ENCODE results near the gene NBEA.
"Not testable (repeated sequence)": the region's sequence is repeated elsewhere in the genome, so short reads cannot be mapped to it uniquely, and the experiment has no call there.

NBEA gene

DNA sequence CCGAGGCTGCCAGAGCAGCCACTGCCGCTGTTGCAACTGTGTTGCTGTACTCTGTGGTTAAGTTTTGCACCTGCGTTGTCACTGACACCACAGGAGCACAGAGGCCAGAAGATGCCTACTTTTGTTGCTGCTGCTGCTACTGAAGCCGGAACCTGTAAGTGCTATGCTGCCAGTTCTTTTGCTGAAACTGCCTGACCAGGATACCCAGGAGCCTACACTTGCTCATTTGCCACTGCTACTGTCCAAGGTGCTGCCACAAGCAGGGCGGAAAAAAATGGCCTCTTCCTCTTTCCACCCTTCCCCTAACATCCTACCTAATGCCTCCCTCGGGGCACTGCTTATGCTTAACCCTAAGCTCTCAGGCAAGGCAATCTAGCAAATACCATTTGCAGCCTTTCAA is 29.0 kb upstream of the NBEA start:
- Histone ChIP-seq H3K4me3 (replicated peaks; ENCODE audit: insufficient read depth, low read length) (no peak overlapping the region), H3K27me3 (ENCODE audit: insufficient read depth, poor library complexity, severe bottlenecking) (no peaks in the 10 kb centered on the region), H3K27ac (replicated peaks) (no peak overlapping the region)
- TF ChIP-seq, protein P1, sequence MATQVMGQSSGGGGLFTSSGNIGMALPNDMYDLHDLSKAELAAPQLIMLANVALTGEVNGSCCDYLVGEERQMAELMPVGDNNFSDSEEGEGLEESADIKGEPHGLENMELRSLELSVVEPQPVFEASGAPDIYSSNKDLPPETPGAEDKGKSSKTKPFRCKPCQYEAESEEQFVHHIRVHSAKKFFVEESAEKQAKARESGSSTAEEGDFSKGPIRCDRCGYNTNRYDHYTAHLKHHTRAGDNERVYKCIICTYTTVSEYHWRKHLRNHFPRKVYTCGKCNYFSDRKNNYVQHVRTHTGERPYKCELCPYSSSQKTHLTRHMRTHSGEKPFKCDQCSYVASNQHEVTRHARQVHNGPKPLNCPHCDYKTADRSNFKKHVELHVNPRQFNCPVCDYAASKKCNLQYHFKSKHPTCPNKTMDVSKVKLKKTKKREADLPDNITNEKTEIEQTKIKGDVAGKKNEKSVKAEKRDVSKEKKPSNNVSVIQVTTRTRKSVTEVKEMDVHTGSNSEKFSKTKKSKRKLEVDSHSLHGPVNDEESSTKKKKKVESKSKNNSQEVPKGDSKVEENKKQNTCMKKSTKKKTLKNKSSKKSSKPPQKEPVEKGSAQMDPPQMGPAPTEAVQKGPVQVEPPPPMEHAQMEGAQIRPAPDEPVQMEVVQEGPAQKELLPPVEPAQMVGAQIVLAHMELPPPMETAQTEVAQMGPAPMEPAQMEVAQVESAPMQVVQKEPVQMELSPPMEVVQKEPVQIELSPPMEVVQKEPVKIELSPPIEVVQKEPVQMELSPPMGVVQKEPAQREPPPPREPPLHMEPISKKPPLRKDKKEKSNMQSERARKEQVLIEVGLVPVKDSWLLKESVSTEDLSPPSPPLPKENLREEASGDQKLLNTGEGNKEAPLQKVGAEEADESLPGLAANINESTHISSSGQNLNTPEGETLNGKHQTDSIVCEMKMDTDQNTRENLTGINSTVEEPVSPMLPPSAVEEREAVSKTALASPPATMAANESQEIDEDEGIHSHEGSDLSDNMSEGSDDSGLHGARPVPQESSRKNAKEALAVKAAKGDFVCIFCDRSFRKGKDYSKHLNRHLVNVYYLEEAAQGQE (IDR thresholded peaks at IDR 0.05; ENCODE audit: insufficient replicate concordance, low read depth) = peak; percentile 95
- TF ChIP-seq GABPA (IDR thresholded peaks at IDR 0.05; ENCODE audit: low read depth) = no peak
- TF ChIP-seq SPI1 (IDR thresholded peaks at IDR 0.05; ENCODE audit: borderline replicate concordance, low read depth) = peak; percentile 70
- peak in 1 of 2 experiments; percentile 24 for DNase-seq (ENCODE audit: low read depth in 1 of 2, low spot score in 1 of 2)

DNA sequence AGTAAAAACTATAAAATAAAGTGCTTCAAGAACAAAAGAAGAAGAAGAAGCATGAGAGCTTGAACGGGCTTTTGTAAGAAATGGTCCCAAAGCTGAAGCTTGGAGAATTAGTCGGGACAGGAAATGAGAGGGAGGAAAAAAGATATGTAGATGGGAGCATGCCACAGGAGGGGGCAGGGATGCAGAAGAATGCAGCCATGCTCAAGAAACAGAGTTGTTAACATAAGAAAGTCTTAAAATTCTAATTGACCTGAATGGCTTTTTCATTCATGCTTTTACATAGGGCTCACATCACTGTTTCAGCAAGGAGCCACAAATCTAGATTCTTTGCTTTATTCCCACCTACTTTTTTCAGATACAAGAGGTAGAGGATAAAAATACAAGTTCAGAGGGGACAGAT is 27.7 kb upstream of the NBEA start:
- Histone ChIP-seq H3K27ac (replicated peaks) (no peak overlapping the region), H3K4me3 (replicated peaks; ENCODE audit: insufficient read depth, low read length) (no peak overlapping the region), H3K27me3 (ENCODE audit: insufficient read depth, poor library complexity, severe bottlenecking) (no peaks in the 10 kb centered on the region)
- TF ChIP-seq GABPA (IDR thresholded peaks at IDR 0.05; ENCODE audit: low read depth) (no peak), POLR2AphosphoS5 (IDR thresholded peaks at IDR 0.05; ENCODE audit: low read depth) (no peak), SPI1 (IDR thresholded peaks at IDR 0.05; ENCODE audit: borderline replicate concordance, low read depth) (no peak)
- TF ChIP-seq, protein P2, sequence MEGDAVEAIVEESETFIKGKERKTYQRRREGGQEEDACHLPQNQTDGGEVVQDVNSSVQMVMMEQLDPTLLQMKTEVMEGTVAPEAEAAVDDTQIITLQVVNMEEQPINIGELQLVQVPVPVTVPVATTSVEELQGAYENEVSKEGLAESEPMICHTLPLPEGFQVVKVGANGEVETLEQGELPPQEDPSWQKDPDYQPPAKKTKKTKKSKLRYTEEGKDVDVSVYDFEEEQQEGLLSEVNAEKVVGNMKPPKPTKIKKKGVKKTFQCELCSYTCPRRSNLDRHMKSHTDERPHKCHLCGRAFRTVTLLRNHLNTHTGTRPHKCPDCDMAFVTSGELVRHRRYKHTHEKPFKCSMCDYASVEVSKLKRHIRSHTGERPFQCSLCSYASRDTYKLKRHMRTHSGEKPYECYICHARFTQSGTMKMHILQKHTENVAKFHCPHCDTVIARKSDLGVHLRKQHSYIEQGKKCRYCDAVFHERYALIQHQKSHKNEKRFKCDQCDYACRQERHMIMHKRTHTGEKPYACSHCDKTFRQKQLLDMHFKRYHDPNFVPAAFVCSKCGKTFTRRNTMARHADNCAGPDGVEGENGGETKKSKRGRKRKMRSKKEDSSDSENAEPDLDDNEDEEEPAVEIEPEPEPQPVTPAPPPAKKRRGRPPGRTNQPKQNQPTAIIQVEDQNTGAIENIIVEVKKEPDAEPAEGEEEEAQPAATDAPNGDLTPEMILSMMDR (IDR thresholded peaks at IDR 0.05; ENCODE audit: insufficient read depth, low read length) = no peak
- TF ChIP-seq, protein P1 (IDR thresholded peaks at IDR 0.05; ENCODE audit: insufficient replicate concordance, low read depth) = no peak
- DNase-seq (ENCODE audit: low read depth in 1 of 2, low spot score in 1 of 2) = no peak

DNA sequence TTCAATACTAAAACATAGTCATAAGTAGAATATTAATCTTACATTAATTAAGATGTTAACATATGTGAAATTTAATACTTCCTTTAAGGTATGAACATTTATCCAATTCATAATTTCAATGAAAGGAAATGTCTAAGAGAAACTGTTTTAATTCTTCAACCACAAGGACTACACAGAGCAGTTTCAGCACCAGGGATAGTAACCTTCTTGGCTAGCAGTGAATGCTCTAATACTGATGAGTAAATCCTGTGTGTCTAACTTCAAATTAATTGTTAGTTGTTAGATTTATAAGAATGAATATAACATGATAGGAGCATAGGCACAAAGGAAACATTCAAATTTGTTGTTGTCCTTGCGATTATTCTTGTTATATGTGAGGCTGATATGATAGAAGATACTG is 15.6 kb upstream of the NBEA start:
- no peak for TF ChIP-seq POLR2AphosphoS5 (IDR thresholded peaks at IDR 0.05; ENCODE audit: low read depth)
- TF ChIP-seq, protein P1 (IDR thresholded peaks at IDR 0.05; ENCODE audit: insufficient replicate concordance, low read depth) = peak; percentile 92
- no peak for DNase-seq (ENCODE audit: low read depth in 1 of 2, low spot score in 1 of 2)

DNA sequence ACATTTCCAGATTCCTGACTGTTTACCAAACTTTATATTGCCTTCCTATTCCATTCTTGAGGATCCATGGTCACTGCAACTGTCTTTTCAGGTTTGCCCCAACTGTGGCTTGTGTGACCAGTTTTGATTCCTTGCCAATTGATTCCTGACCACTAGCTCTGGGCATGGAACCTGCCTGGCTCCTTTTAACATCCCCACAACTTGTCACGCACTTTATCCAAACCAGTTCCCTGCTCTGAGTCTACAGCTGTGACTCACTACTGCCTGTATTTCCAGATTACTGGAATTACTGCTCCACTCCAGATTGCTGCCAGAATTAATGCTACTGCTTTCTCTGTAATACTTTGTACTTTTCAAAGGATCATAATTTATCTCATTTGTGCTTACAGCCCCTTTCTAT is 13.4 kb upstream of the NBEA start:
- DNase-seq (ENCODE audit: low read depth in 1 of 2, low spot score in 1 of 2); H3K27ac ChIP-seq (replicated peaks); H3K4me3 ChIP-seq (replicated peaks; ENCODE audit: insufficient read depth, low read length); H3K27me3 ChIP-seq (ENCODE audit: insufficient read depth, poor library complexity, severe bottlenecking): not testable (repeated sequence)

More for the DNA sequence above, 15.6 kb upstream of the NBEA start:
- no peak overlapping the region for H3K27ac ChIP-seq (replicated peaks)
- no peaks in the 10 kb centered on the region for H3K27me3 ChIP-seq (ENCODE audit: insufficient read depth, poor library complexity, severe bottlenecking)
- no peak overlapping the region for H3K4me3 ChIP-seq (replicated peaks; ENCODE audit: insufficient read depth, low read length)

DNA sequence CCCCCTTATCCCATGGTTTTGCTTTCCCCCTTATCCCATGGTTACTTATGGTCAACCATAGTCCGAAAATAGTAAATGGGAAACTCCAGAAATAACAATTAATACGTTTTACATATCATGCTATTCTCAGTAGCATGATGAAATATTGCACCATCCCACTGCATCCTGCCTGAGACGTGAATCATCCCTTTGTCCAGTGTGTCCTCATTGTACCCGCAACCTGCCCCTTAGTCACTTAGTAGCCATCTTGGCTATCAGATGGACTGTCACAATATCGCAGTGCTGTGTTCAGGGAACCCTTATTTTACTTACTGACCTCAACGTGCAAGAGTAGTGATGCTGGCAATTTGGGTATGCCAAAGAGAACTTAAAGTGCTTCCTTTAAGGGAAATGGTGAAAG is 10.5 kb upstream of the NBEA start:
- TF ChIP-seq, protein P2 (IDR thresholded peaks at IDR 0.05; ENCODE audit: insufficient read depth, low read length) = no peak
- TF ChIP-seq SPI1 (IDR thresholded peaks at IDR 0.05; ENCODE audit: borderline replicate concordance, low read depth) (no peak), GABPA (IDR thresholded peaks at IDR 0.05; ENCODE audit: low read depth) (no peak), POLR2AphosphoS5 (IDR thresholded peaks at IDR 0.05; ENCODE audit: low read depth) (no peak)
- TF ChIP-seq, protein P1 (IDR thresholded peaks at IDR 0.05; ENCODE audit: insufficient replicate concordance, low read depth) = no peak
- no peak overlapping the region for H3K4me3 ChIP-seq (replicated peaks; ENCODE audit: insufficient read depth, low read length)
- H3K27ac ChIP-seq (replicated peaks) = no peak overlapping the region
- no peaks in the 10 kb centered on the region for H3K27me3 ChIP-seq (ENCODE audit: insufficient read depth, poor library complexity, severe bottlenecking)
- DNase-seq (ENCODE audit: low read depth in 1 of 2, low spot score in 1 of 2) = no peak
